Heart right ventricle (tissue), 16 donors: Measurements from ENCODE around the gene ARFGAP2. TPM values are rescaled to one million over a fixed set of nuclear protein-coding genes. Genes with fewer than 3 reads are reported as not detected.

Experiments used
- ATAC-seq, 8 donors: fragments of 200-7000 bp; cut with Tn5 transposase; one replicate each; pipeline ENCODE4 v1.9.1; 2020; ENCODE audit warnings: mild to moderate bottlenecking in 8 of 8, moderate library complexity in 8 of 8, moderate number of reproducible peaks in 1 of 8
- DNase-seq, 2 donors: peaks; one replicate each; pipeline ENCODE4 v3.0.0-alpha.2; 2020
- H3K27ac ChIP-seq, 10 donors: fragments of 200-600 bp; sonication (generic) in 2 of 10; one replicate each; pipeline versions ENCODE4 v1.5.0 to v1.8.0; 2020 to 2022; ENCODE audit warnings: mild to moderate bottlenecking in 3 of 10
- H3K27me3 ChIP-seq, 7 donors: fragments of 200-600 bp; one replicate each; pipeline ENCODE4 v1.8.0; 2021 to 2022; ENCODE audit warnings: mild to moderate bottlenecking in 2 of 7
- H3K36me3 ChIP-seq, 9 donors: fragments of 200-600 bp; sonication (generic) in 1 of 9; one replicate each; pipeline versions ENCODE4 v1.5.0 to v1.8.0; 2020 to 2022; ENCODE audit warnings: mild to moderate bottlenecking in 2 of 9
- H3K4me1 ChIP-seq, 9 donors: fragments of 200-600 bp; sonication (generic) in 1 of 9; one replicate each; pipeline versions ENCODE4 v1.5.0 to v1.8.0; 2020 to 2022; ENCODE audit warnings: mild to moderate bottlenecking in 4 of 9
- H3K4me3 ChIP-seq, 10 donors: fragments of 200-600 bp; sonication (generic) in 2 of 10; one replicate each; pipeline versions ENCODE4 v1.5.0 to v1.8.0; 2020 to 2022; ENCODE audit warnings: mild to moderate bottlenecking in 7 of 10, moderate library complexity in 2 of 10
- H3K9me3 ChIP-seq, 11 donors: fragments of 200-600 bp in 10 of 11; sonication (generic) in 2 of 11; one replicate each; pipeline versions ENCODE4 v1.5.0 to v1.8.0; 2013 to 2022; ENCODE audit warnings: mild to moderate bottlenecking in 2 of 11, control low read depth in 1 of 11, moderate library complexity in 1 of 11
- CTCF ChIP-seq, 9 donors: fragments of 200-600 bp; sonication (generic) in 2 of 9; IDR thresholded peaks; one replicate each; pipeline versions ENCODE4 v1.5.0 to v1.8.0; 2021 to 2022; ENCODE audit warnings: antibody characterized with exemption in 9 of 9, mild to moderate bottlenecking in 5 of 9, moderate library complexity in 1 of 9
- WGBS, 2 donors: extraction: QIAGEN DNeasy Blood & Tissue Kit; methylation state at CpG; one replicate each; pipeline ENCODE4 v1.1.7; 2013; ENCODE audit warnings: inconsistent platforms in 1 of 2; 5-methylcytosine and 5-hydroxymethylcytosine counted together
- intact Hi-C, 10 donors: fragments of 100-400 bp; cut with DNase I; formaldehyde crosslinking; loops; one replicate each; pipeline versions ENCODE4 v1.11.1 to v1.14.2; 2022
- polyA plus RNA-seq, 2 donors: library from polyadenylated mRNA; stranded (reverse); fragments of 200-250 nt; gene quantifications; one replicate each; pipeline ENCODE4 v1.2.3, GENCODE V29; 2013
- total RNA-seq, 10 donors: library from RNA; stranded (reverse); fragmentation: NEBNext Ultra II Directional in 3 of 10; extraction: Animal tissue kit (Norgen Biotek cat#: 25700) in 3 of 10; gene quantifications; one replicate each; pipeline versions ENCODE4 v1.2.1 to v1.2.4, GENCODE V29; 2021 to 2023
- donor health status: Arrhythmogenic right ventricular cardiomyopathy.
- donor health status: ischemic (EF 13 %, LVEDD 7.1; RV severe dilation, severe dysfunction).
- donor health status: healthy with polysubstance abuse.
- donor health status: DM: no; HTN: yes; CAD: no.
- donor health status: DM: no; HTN: no; CAD: no.
- donor health status: ischemic (EF 25% LVEDD 6.9; RV normal size, moderate dysfunction).
- donor health status: ischemic (EF 25% LVEDD 5.7; RV mildly dilated, moderate dysfunction).
- donor health status: healthy.
- donor health status: DM: yes; HTN: yes; CAD: no.
- donor health status: Ischemic cardiomyopathy.
- donor health status: ischemic (EF 35%, LVEDD 5.7; RV mildly dilated, moderate dysfunction).
- donor health status: nonischemic (EF 11% LVEDD 7.7; RV severe dilation, severe dysfunction).
- donor health status: DM: yes; HTN: yes; CAD: no.
- donor health status: PGD.
- donor health status: ischemic (EF 29% LVEDD 5.4; RV normal size, mild dysfunction).
- donor health status: nonischemic (EF 23%, LVEDD 6.1; RV moderate dilation, normal function).

The ARFGAP2 gene
- total and polyA plus RNA-seq, 12 donors = 47.8 to 70.2 (median 62.9) TPM

- peaks cover 0 to 50% (median 0%) of the 10 kb centered on the region in 7 donors for H3K27me3 ChIP-seq
- ATAC-seq = peak in 5 of 8 donors; percentile 4 to 15 (median 5)
- DNase-seq = peak in 1 of 2 donors; percentile 45
- peaks cover 0 to 17% (median 0%) of the 10 kb centered on the region in 9 donors for H3K36me3 ChIP-seq
- peaks cover 9 to 89% (median 62%) of the 10 kb centered on the region in 9 donors for H3K4me1 ChIP-seq
- peak overlapping the region; percentile 63 to 85 (median 72) for H3K4me3 ChIP-seq
- no peak for TF ChIP-seq CTCF (IDR thresholded peaks at IDR 0.05)
- intact Hi-C loops = loop anchor here in 5 of 10 donors (5.0 to 10.0 kb wide), 3 partner anchors 50 to 170 kb away; partner anchors contain the start of gene MYBPC3 (in 4 of the 5)
- WGBS, 2 donors = 28 to 33% methylated on average over 13 of the region's 13 CpGs
- no peaks in the 10 kb centered on the region for H3K9me3 ChIP-seq
- H3K27ac ChIP-seq = peak overlapping the region; percentile 89 to 100 (median 96)
These were observed 8.1 kb upstream of the ARFGAP2 start for GRCh38 chr11:47184711-47185304.

- Histone ChIP-seq H3K27ac (peak overlapping the region; percentile 89 to 100 (median 96)), H3K4me3 (peak overlapping the region; percentile 10 to 85 (median 70)), H3K36me3 (peaks cover 0 to 26% (median 0%) of the 10 kb centered on the region in 9 donors), H3K9me3 (no peaks in the 10 kb centered on the region), H3K27me3 (peaks cover 0 to 47% (median 0%) of the 10 kb centered on the region in 7 donors), H3K4me1 (peaks cover 10 to 89% (median 62%) of the 10 kb centered on the region in 9 donors)
- 60 to 61% methylated on average over 7 of the region's 7 CpGs for WGBS, 2 donors
- peak in 5 of 8 donors; percentile 4 to 29 (median 13) for ATAC-seq
- intact Hi-C loops = loop anchor here in 4 of 10 donors (5.0 to 10.0 kb wide), 3 partner anchors 51 to 171 kb away; partner anchors contain the start of gene MYBPC3 (in 3 of the 4)
- TF ChIP-seq CTCF (IDR thresholded peaks at IDR 0.05) = no peak
- peak; percentile 33 to 48 for DNase-seq
These were observed 7.3 kb upstream of the ARFGAP2 start for GRCh38 chr11:47183969-47184368.

GRCh38 chr11:47183031-47183856 is 6.6 kb upstream of the ARFGAP2 start:
- ATAC-seq (peak in 6 of 8 donors; percentile 10 to 33 (median 22)), DNase-seq (peak; percentile 33 to 60)
- peaks cover 0 to 41% (median 0%) of the 10 kb centered on the region in 7 donors for H3K27me3 ChIP-seq
- intact Hi-C loops = loop anchor here in 4 of 10 donors (5.0 to 10.0 kb wide), 3 partner anchors 52 to 172 kb away; partner anchors contain the start of gene MYBPC3 (in 3 of the 4)
- H3K27ac ChIP-seq = peak overlapping the region; percentile 89 to 100 (median 96)
- H3K4me1 ChIP-seq = peaks cover 12 to 89% (median 63%) of the 10 kb centered on the region in 9 donors
- TF ChIP-seq CTCF (IDR thresholded peaks at IDR 0.05) = no peak
- peaks cover 0 to 33% (median 0%) of the 10 kb centered on the region in 9 donors for H3K36me3 ChIP-seq
- no peaks in the 10 kb centered on the region for H3K9me3 ChIP-seq
- WGBS, 2 donors = 59 to 70% methylated on average over 25 of the region's 25 CpGs
- peak overlapping the region in 9 of 10 donors; percentile 10 to 85 (median 69) for H3K4me3 ChIP-seq

GRCh38 chr11:47182380-47182779 is 5.7 kb upstream of the ARFGAP2 start:
- H3K4me3 ChIP-seq = peak overlapping the region in 9 of 10 donors; percentile 10 to 85 (median 48)
- 70 to 71% methylated on average over 17 of the region's 17 CpGs for WGBS, 2 donors
- DNase-seq (no peak), ATAC-seq (no peak)
- peak overlapping the region; percentile 89 to 100 (median 96) for H3K27ac ChIP-seq
- H3K4me1 ChIP-seq = peaks cover 17 to 89% (median 63%) of the 10 kb centered on the region in 9 donors
- no peaks in the 10 kb centered on the region for H3K9me3 ChIP-seq
- H3K27me3 ChIP-seq = peaks cover 0 to 32% (median 0%) of the 10 kb centered on the region in 7 donors
- peak in 2 of 9 donors; percentile 25 to 36 for TF ChIP-seq CTCF (IDR thresholded peaks at IDR 0.05)
- H3K36me3 ChIP-seq = peaks cover 0 to 33% (median 0%) of the 10 kb centered on the region in 9 donors
- intact Hi-C loops = loop anchor here in 4 of 10 donors (5.0 to 10.0 kb wide), 3 partner anchors 52 to 172 kb away; partner anchors contain the start of gene MYBPC3 (in 3 of the 4)
